Esophagus squamous epithelium (tissue), 4 donors: ENCODE measurements around the gene LDLRAP1.

ENCODE experiments used
- POLR2A ChIP-seq, 4 donors: fragments of 450-650 bp; IDR thresholded peaks; one replicate each; pipeline ENCODE4 v1.6.1; 2017; ENCODE audit warnings: antibody characterized with exemption in 4 of 4, mild to moderate bottlenecking in 4 of 4, moderate library complexity in 3 of 4
- TF ChIP-seq, protein P1 (sequence below), 6 experiments: fragments of 450-650 bp in 4 of 6; fragments of 200-600 bp in 2 of 6; sonication (generic) in 2 of 6; IDR thresholded peaks; one replicate each; pipeline ENCODE4 v1.5.1; 2016 to 2019; ENCODE audit warnings: antibody characterized with exemption in 6 of 6, mild to moderate bottlenecking in 4 of 6, moderate library complexity in 4 of 6

DNA sequence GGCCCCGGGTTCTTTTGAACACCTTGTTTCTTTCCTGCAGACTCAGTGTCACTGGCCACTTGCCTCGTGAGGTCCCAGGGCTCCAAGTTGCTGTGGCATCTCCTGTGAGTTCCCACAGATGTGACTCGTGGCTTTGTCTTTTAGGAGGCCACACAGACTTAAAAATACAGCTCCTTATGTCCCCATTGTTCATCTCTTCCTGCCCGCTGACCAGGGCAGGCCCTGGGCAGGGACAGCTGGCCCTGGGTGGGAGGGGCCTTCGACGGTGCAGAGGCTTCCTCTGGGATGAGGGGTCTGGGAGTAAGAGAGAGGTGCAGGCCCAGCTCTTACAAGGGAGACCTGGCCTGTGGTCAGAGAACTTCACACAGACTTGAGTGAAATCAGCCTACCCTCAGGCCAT lies 15.6 kb downstream of the LDLRAP1 start:
- TF ChIP-seq, protein P1, sequence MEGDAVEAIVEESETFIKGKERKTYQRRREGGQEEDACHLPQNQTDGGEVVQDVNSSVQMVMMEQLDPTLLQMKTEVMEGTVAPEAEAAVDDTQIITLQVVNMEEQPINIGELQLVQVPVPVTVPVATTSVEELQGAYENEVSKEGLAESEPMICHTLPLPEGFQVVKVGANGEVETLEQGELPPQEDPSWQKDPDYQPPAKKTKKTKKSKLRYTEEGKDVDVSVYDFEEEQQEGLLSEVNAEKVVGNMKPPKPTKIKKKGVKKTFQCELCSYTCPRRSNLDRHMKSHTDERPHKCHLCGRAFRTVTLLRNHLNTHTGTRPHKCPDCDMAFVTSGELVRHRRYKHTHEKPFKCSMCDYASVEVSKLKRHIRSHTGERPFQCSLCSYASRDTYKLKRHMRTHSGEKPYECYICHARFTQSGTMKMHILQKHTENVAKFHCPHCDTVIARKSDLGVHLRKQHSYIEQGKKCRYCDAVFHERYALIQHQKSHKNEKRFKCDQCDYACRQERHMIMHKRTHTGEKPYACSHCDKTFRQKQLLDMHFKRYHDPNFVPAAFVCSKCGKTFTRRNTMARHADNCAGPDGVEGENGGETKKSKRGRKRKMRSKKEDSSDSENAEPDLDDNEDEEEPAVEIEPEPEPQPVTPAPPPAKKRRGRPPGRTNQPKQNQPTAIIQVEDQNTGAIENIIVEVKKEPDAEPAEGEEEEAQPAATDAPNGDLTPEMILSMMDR (IDR thresholded peaks at IDR 0.05): no peak
- no peak for TF ChIP-seq POLR2A (IDR thresholded peaks at IDR 0.05)
